ENCODE data around the gene KDM7A. TPM values are rescaled to one million over a fixed set of nuclear protein-coding genes. Genes with fewer than 3 reads are reported as not detected.

The KDM7A gene
- total and polyA plus RNA-seq, 10 of the 15 experiments (the other 5 are each of a cell fraction or from before 2014, with no cell fraction given) = 0.07 to 0.96 (median 0.74) TPM

GRCh38 chr7:140068033-140068432 lies 108.8 kb downstream of the KDM7A start (continued):
- TF ChIP-seq CBX5 (IDR thresholded peaks at IDR 0.05; ENCODE audit: low read depth) (no peak), CUX1 (IDR thresholded peaks at IDR 0.05; ENCODE audit: insufficient replicate concordance, low read depth, low read length) (no peak), LARP7 (IDR thresholded peaks at IDR 0.05) (no peak), BMI1 (IDR thresholded peaks at IDR 0.05; ENCODE audit: borderline replicate concordance) (no peak), POU2F2 (IDR thresholded peaks at IDR 0.05; ENCODE audit: borderline replicate concordance, low read depth, low read length) (no peak), SIN3A (IDR thresholded peaks at IDR 0.05; ENCODE audit: low read depth, low read length) (no peak), PBX3 (IDR thresholded peaks at IDR 0.05; ENCODE audit: insufficient replicate concordance, low read depth, low read length) (no peak), ELK1 (IDR thresholded peaks at IDR 0.05; ENCODE audit: low read depth, low read length) (no peak), EZH2 (IDR thresholded peaks at IDR 0.05; ENCODE audit: borderline replicate concordance, control insufficient read depth, low read depth, low read length) (no peak)

All from GM12878 (cell line).